H9 (cell line): Measurements from ENCODE around the gene UBQLN4. TPM values are rescaled to one million over a fixed set of nuclear protein-coding genes. Genes with fewer than 3 reads are reported as not detected.

ENCODE experiments used
- DNase-seq: peaks from one replicate; pipeline ENCODE4 v3.0.0-alpha.2; 2017
- H2AFZ ChIP-seq: one replicate; pipeline ENCODE4 v1.6.1; 2013; ENCODE audit warnings: mild to moderate bottlenecking, low read length, control low read depth, moderate library complexity
- H2AK5ac ChIP-seq: 2 replicates; pipeline ENCODE4 v1.6.1; 2013; ENCODE audit warnings: low read length, control low read depth, mixed read lengths; ENCODE audit not compliant: insufficient read length
- H2BK120ac ChIP-seq: one replicate; pipeline ENCODE4 v1.6.1; 2013; ENCODE audit warnings: low read depth, mild to moderate bottlenecking, low read length, control low read depth, inconsistent platforms; ENCODE audit not compliant: poor library complexity, severe bottlenecking
- H2BK12ac ChIP-seq: 2 replicates; pipeline ENCODE4 v1.6.1; 2013; ENCODE audit warnings: low read length, control low read depth, mixed read lengths, low read depth; ENCODE audit not compliant: insufficient read length
- H2BK15ac ChIP-seq: 2 replicates; pipeline ENCODE4 v1.6.1; 2013; ENCODE audit warnings: low read depth, low read length, control low read depth
- H2BK20ac ChIP-seq: one replicate; pipeline ENCODE4 v1.6.1; 2013; ENCODE audit warnings: low read depth, mild to moderate bottlenecking, low read length, control low read depth, inconsistent platforms; ENCODE audit not compliant: poor library complexity, severe bottlenecking
- H2BK5ac ChIP-seq: 2 replicates; pipeline ENCODE4 v1.6.1; 2013; ENCODE audit warnings: low read length, control low read depth, mixed read lengths; ENCODE audit not compliant: insufficient read length
- H3K14ac ChIP-seq: 2 replicates; pipeline ENCODE4 v1.6.1; 2013; ENCODE audit warnings: low read length, control low read depth; ENCODE audit not compliant: insufficient read depth
- H3K18ac ChIP-seq: 2 replicates; pipeline ENCODE4 v1.6.1; 2013; ENCODE audit warnings: low read depth, mild to moderate bottlenecking, mixed read lengths, low read length, control low read depth; ENCODE audit not compliant: insufficient read length
- H3K23ac ChIP-seq: 2 replicates; pipeline ENCODE4 v1.6.1; 2013; ENCODE audit warnings: low read length, control low read depth, mixed read lengths, low read depth; ENCODE audit not compliant: insufficient read length
- H3K23me2 ChIP-seq: 2 replicates; pipeline ENCODE4 v1.6.1; 2013; ENCODE audit warnings: low read depth, mild to moderate bottlenecking, mixed read lengths, low read length, control low read depth; ENCODE audit not compliant: insufficient read length, poor library complexity, severe bottlenecking
- H3K27ac ChIP-seq: 2 replicates; pipeline ENCODE4 v1.5.1; 2013; ENCODE audit warnings: low read length, control low read depth, mixed read lengths, low read depth; ENCODE audit not compliant: insufficient read length
- H3K27me3 ChIP-seq: 2 replicates; pipeline ENCODE4 v1.6.1; 2013; ENCODE audit warnings: low read length, control low read depth, inconsistent platforms; ENCODE audit not compliant: insufficient read depth
- H3K4ac ChIP-seq: 2 replicates; pipeline ENCODE4 v1.6.1; 2013; ENCODE audit warnings: low read depth, mild to moderate bottlenecking, control low read depth, inconsistent platforms, low read length, moderate library complexity
- H3K4me1 ChIP-seq: 2 replicates; pipeline ENCODE4 v1.6.1; 2013; ENCODE audit warnings: low read length, control low read depth, inconsistent platforms; ENCODE audit not compliant: insufficient read depth
- H3K4me2 ChIP-seq: 2 replicates; pipeline ENCODE4 v1.6.1; 2013; ENCODE audit warnings: low read length, control low read depth, mixed read lengths; ENCODE audit not compliant: insufficient read length, insufficient read depth
- H3K56ac ChIP-seq: 2 replicates; pipeline ENCODE4 v1.6.1; 2013; ENCODE audit warnings: low read depth, mild to moderate bottlenecking, mixed read lengths, low read length, control low read depth; ENCODE audit not compliant: insufficient read length
- H3K79me1 ChIP-seq: 2 replicates; pipeline ENCODE4 v1.6.1; 2013; ENCODE audit warnings: low read depth, mild to moderate bottlenecking, moderate library complexity, low read length, control low read depth, inconsistent platforms; ENCODE audit not compliant: insufficient read depth, poor library complexity, severe bottlenecking
- H3K79me2 ChIP-seq: 2 replicates; pipeline ENCODE4 v1.6.1; 2013; ENCODE audit warnings: low read length, control low read depth, inconsistent platforms; ENCODE audit not compliant: insufficient read depth
- H3K9ac ChIP-seq: 2 replicates; pipeline ENCODE4 v1.6.1; 2013; ENCODE audit warnings: low read length, control low read depth, mixed read lengths; ENCODE audit not compliant: insufficient read length; ENCODE audit errors: extremely low read depth
- H3K9me3 ChIP-seq: one replicate; pipeline ENCODE4 v1.6.1; 2013; ENCODE audit warnings: low read depth, low read length, inconsistent platforms; ENCODE audit not compliant: control insufficient read depth
- H3T11ph ChIP-seq: one replicate; pipeline ENCODE4 v1.6.1; 2013; ENCODE audit warnings: mild to moderate bottlenecking, low read length, control low read depth, inconsistent platforms
- H4K20me1 ChIP-seq: one replicate; pipeline ENCODE4 v1.6.1; 2013; ENCODE audit not compliant: control insufficient read depth, insufficient read length, insufficient read depth
- H4K5ac ChIP-seq: 2 replicates; pipeline ENCODE4 v1.6.1; 2013; ENCODE audit warnings: low read depth, mild to moderate bottlenecking, mixed read lengths, low read length, control low read depth; ENCODE audit not compliant: insufficient read length
- H4K8ac ChIP-seq: replicated peaks from 2 replicates; pipeline ENCODE4 v1.6.1; 2013; ENCODE audit warnings: low read length, control low read depth, mixed read lengths, low read depth; ENCODE audit not compliant: insufficient read length
- H4K91ac ChIP-seq: 2 replicates; pipeline ENCODE4 v1.6.1; 2013; ENCODE audit warnings: low read depth, mild to moderate bottlenecking, moderate library complexity, mixed read lengths, low read length, control low read depth; ENCODE audit not compliant: insufficient read length
- H3K27ac Mint-ChIP-seq, 3 experiments: 2 replicates in 2 of 3; 3 replicates in 1 of 3; pipeline ENCODE4 v1.8.0; 2020 to 2021; ENCODE audit warnings: mixed read lengths in 3 of 3, mild to moderate bottlenecking in 1 of 3, moderate library complexity in 1 of 3
- H3K27me3 Mint-ChIP-seq: 2 replicates; pipeline ENCODE4 v1.8.0; 2021; ENCODE audit warnings: low read depth, mild to moderate bottlenecking, moderate library complexity, mixed read lengths
- H3K36me3 Mint-ChIP-seq, 3 experiments: 2 replicates in 2 of 3; 3 replicates in 1 of 3; pipeline ENCODE4 v1.8.0; 2020 to 2021; ENCODE audit warnings: low read depth in 3 of 3, mixed read lengths in 3 of 3; ENCODE audit not compliant: insufficient read depth in 1 of 3
- H3K4me1 Mint-ChIP-seq, 2 experiments: 2 replicates each; pipeline ENCODE4 v1.8.0; 2020; ENCODE audit warnings: mixed read lengths in 2 of 2
- H3K4me3 Mint-ChIP-seq, 2 experiments: 2 replicates in 1 of 2; 3 replicates in 1 of 2; pipeline ENCODE4 v1.8.0; 2020 to 2021; ENCODE audit warnings: mild to moderate bottlenecking in 2 of 2, mixed read lengths in 2 of 2, moderate library complexity in 1 of 2
- H3K9me3 Mint-ChIP-seq, 2 experiments: 2 replicates in 1 of 2; 3 replicates in 1 of 2; pipeline ENCODE4 v1.8.0; 2020; ENCODE audit warnings: mild to moderate bottlenecking in 2 of 2, mixed read lengths in 2 of 2, moderate library complexity in 1 of 2
- WGBS: extraction: QIAGEN DNeasy Blood & Tissue Kit; methylation state at CpG from one replicate; pipeline ENCODE4 v1.1.7; 2013; ENCODE audit warnings: missing lambda C conversion rate, low lambda C conversion rate, mixed read lengths; ENCODE audit not compliant: insufficient read length; ENCODE audit errors: extremely low coverage; 5-methylcytosine and 5-hydroxymethylcytosine counted together
- total RNA-seq: library from RNA; stranded (reverse); gene quantifications from 2 replicates; pipeline ENCODE4 v1.2.1, GENCODE V29; 2021
- TF ChIP-seq, protein P1 (sequence below): fragments of 200-600 bp; sonication (generic); conservative IDR thresholded peaks from 3 replicates; pipeline ENCODE4 v1.8.0; 2021; ENCODE audit warnings: antibody characterized with exemption, mild to moderate bottlenecking

UBQLN4 gene
- total RNA-seq, 1 experiment from 2014 or later, result 49.4 TPM

GRCh38 chr1:156079762-156080161 lies 26.2 kb upstream of the UBQLN4 start:
- Histone ChIP-seq H4K91ac (no peak overlapping the region), H3K79me2 (peaks cover 23% of the 10 kb centered on the region; the same call in 1 of the 2 replicates), H3K4ac (no peak overlapping the region), H3K14ac (no peak overlapping the region), H3K56ac (no peak overlapping the region), H3T11ph (no peak overlapping the region), H3K4me1 (peaks cover 23% of the 10 kb centered on the region), H2BK15ac (no peak overlapping the region), H2BK20ac (no peak overlapping the region), H3K23me2 (peaks cover 17% of the 10 kb centered on the region), H3K23ac (no peak overlapping the region), H3K18ac (no peak overlapping the region), H4K5ac (no peak overlapping the region), H2BK5ac (no peak overlapping the region), H4K20me1 (no peaks in the 10 kb centered on the region), H2BK12ac (no peak overlapping the region), H3K4me2 (peak overlapping the region; percentile 61), H3K79me1 (no peaks in the 10 kb centered on the region), H2AFZ (no peak overlapping the region), H3K9ac (no peak overlapping the region), H2AK5ac (no peak overlapping the region), H3K27ac (no peak overlapping the region), H2BK120ac (no peak overlapping the region), H3K27me3 (no peaks in the 10 kb centered on the region), H4K8ac (no peak overlapping the region), H3K9me3 (no peaks in the 10 kb centered on the region)
- Mint-ChIP-seq H3K4me1 (peaks cover 62 to 68% of the 10 kb centered on the region in 2 experiments), H3K36me3 (peaks cover 20 to 49% (median 46%) of the 10 kb centered on the region in 3 experiments; a peak in 6 of 7 replicates), H3K27me3 (no peaks in the 10 kb centered on the region), H3K4me3 (peak overlapping the region; percentile 88 to 97), H3K27ac (0 out of 7 replicates have a peak overlapping the region, but pooled peaks of 1 of the 3 experiments have one; percentile 42), H3K9me3 (no peaks in the 10 kb centered on the region; a peak in 1 of 5 replicates)
- TF ChIP-seq, protein P1, sequence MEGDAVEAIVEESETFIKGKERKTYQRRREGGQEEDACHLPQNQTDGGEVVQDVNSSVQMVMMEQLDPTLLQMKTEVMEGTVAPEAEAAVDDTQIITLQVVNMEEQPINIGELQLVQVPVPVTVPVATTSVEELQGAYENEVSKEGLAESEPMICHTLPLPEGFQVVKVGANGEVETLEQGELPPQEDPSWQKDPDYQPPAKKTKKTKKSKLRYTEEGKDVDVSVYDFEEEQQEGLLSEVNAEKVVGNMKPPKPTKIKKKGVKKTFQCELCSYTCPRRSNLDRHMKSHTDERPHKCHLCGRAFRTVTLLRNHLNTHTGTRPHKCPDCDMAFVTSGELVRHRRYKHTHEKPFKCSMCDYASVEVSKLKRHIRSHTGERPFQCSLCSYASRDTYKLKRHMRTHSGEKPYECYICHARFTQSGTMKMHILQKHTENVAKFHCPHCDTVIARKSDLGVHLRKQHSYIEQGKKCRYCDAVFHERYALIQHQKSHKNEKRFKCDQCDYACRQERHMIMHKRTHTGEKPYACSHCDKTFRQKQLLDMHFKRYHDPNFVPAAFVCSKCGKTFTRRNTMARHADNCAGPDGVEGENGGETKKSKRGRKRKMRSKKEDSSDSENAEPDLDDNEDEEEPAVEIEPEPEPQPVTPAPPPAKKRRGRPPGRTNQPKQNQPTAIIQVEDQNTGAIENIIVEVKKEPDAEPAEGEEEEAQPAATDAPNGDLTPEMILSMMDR, result no peak
- WGBS, result no CpG with 5 or more reads among the region's 5 CpGs
- DNase-seq, result no peak
